Right lobe of liver (tissue), 4 donors: ENCODE results near the gene CSNK2A3.

Source experiments
- POLR2A ChIP-seq: fragments of 450-650 bp; IDR thresholded peaks from one replicate; pipeline ENCODE4 v1.6.1; 2017; ENCODE audit warnings: antibody characterized with exemption, mild to moderate bottlenecking
- TF ChIP-seq, protein P1 (sequence below), 4 donors: fragments of 200-600 bp in 3 of 4; fragments of 450-650 bp in 1 of 4; IDR thresholded peaks; one replicate each; pipeline versions ENCODE4 v1.5.1 to v1.8.0; 2016 to 2022; ENCODE audit warnings: antibody characterized with exemption in 4 of 4, mild to moderate bottlenecking in 2 of 4
- donor health status: DM: no; HTN: no; CAD: no.
- donor health status: DM: no; HTN: no; CAD: no.
- donor health status: DM: no; HTN: yes; CAD: no.

DNA sequence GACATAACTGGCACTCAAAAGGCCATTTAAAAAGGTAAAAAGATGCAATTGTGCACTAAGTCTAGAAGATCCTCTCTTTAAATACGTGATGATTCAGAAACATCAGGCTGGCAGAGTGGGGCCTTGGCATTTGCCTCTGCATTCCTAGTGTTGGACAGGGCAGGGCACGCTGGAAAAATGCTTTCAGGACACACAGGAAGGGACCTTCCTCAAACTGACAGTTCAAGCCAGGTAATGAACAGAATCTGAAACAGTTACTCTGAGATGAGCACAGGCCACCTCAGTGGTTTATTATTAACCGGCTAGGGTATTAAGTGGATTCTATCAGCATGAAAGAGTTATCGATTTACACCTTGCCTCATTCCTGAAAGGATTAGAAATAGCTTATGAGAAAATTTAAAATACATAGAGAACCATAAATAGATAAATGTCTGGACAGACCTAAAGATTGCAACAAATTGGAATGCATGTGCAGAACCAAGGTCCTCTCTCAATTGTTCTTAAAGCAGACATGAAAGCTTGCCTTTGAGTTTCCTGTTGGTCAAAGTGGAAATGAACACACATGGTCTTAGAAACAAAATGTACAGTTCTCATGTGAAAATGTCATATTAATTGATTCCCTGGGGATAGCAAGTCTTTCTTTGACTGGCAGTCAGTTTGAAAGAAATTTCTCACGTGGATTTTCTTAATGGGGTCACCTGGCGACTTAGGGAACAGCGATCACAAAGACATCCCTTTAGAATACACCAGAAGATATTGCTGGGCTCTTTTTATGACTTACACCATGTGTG is 21.5 kb upstream of the CSNK2A3 start:
- TF ChIP-seq, protein P1, sequence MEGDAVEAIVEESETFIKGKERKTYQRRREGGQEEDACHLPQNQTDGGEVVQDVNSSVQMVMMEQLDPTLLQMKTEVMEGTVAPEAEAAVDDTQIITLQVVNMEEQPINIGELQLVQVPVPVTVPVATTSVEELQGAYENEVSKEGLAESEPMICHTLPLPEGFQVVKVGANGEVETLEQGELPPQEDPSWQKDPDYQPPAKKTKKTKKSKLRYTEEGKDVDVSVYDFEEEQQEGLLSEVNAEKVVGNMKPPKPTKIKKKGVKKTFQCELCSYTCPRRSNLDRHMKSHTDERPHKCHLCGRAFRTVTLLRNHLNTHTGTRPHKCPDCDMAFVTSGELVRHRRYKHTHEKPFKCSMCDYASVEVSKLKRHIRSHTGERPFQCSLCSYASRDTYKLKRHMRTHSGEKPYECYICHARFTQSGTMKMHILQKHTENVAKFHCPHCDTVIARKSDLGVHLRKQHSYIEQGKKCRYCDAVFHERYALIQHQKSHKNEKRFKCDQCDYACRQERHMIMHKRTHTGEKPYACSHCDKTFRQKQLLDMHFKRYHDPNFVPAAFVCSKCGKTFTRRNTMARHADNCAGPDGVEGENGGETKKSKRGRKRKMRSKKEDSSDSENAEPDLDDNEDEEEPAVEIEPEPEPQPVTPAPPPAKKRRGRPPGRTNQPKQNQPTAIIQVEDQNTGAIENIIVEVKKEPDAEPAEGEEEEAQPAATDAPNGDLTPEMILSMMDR (IDR thresholded peaks at IDR 0.05) = no peak
- TF ChIP-seq POLR2A = no peak
